Measurements from ENCODE around the gene ARHGEF3.
"Not testable (repeated sequence)": the region's sequence is repeated elsewhere in the genome, so short reads cannot be mapped to it uniquely, and the experiment has no call there.

Gene ARHGEF3

GRCh38 chr3:56711344-56711743 lies 90.4 kb downstream of the ARHGEF3 start:
- no peak for DNase-seq

- DNase-seq: not testable (repeated sequence)
Observed at GRCh38 chr3:56707412-56707811, 94.3 kb downstream of the ARHGEF3 start.

DNA sequence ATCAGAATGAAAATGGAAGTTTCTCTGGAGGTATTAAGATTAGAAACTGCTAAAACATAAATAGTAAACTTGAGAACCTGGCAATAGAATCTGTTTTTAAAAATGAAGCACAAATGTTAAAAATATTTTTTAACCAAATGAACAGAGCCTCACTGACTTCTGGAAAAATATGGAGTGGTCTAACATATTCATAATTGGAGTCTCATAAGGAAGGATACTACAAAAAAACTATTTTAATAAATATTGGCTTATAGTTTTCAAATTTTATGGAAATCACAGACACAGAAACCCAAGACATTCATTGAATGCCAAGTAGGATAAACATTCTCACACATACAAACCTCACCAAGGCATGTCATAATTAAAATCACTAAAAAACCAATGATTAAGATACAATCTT lies 95.1 kb downstream of the ARHGEF3 start:
- no peak for DNase-seq

GRCh38 chr3:56704706-56705105 lies 97.0 kb downstream of the ARHGEF3 start:
- DNase-seq: no peak

- DNase-seq: no peak
Observed at GRCh38 chr3:56702490-56703315, 99.0 kb downstream of the ARHGEF3 start.

- no peak for DNase-seq
Observed at GRCh38 chr3:56700151-56700550, 101.6 kb downstream of the ARHGEF3 start.

DNA sequence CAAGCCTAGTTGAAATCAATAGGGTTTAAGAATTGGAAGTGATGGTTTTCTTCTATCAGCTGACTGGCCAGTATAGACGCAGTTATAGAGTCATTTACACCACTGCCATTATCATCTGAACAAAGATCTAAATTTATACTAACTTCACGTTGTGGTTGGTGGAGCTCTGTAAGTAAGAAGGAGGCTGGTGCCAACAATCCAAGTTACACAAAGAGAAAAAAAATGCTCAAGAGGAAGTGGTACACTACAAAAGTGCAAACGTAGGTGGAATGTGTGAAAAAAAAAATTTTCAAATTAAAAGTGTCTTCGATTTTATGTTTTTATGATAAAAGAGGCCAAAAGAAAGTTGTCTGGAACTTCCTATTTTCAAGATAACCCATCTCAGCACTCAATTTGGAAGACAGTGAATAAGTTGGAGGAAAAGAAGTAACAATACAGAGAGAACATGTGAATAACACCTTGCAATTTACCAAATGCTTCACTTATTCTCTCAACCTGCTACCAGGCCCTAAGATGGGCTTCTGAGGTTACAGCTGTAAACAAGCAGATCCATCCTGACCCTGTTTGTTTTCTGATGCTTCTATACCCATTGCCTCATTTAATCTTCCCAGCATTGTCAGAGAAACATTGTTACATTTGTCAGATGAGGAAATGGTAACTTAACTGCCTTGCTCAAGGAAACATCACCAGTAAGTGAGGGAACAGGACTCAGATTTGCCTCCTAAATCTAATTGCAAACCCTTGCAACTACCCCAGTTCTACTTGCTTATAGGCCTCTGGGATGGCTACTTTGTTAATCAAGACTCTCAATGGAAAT lies 106.7 kb downstream of the ARHGEF3 start:
- no peak for DNase-seq

GRCh38 chr3:56693750-56694149 lies 108.0 kb downstream of the ARHGEF3 start:
- DNase-seq: no peak

- peak; percentile 3 for DNase-seq
Observed at GRCh38 chr3:56692520-56693433, 109.0 kb downstream of the ARHGEF3 start.

DNA sequence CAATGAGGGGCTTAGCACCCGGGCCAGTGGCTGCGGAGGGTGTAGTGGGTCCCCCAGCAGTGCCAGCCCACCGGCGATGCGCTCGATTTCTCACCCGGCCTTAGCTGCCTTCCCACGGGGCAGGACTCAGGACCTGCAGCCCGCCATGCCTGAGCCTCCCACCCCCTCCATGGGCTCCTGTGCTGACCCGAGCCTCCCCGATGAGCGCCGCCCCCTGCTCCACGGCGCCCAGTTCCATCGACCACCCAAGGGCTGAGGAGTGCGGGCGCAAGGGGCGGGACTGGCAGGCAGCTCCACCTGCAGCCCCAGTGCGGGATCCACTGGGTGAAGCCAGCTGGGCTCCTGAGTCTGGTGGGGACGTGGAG lies 109.8 kb downstream of the ARHGEF3 start:
- DNase-seq: not testable (repeated sequence)

GRCh38 chr3:56691165-56692000 lies 110.4 kb downstream of the ARHGEF3 start:
- DNase-seq: no peak

GRCh38 chr3:56689303-56689702 lies 112.4 kb downstream of the ARHGEF3 start:
- no peak for DNase-seq

DNA sequence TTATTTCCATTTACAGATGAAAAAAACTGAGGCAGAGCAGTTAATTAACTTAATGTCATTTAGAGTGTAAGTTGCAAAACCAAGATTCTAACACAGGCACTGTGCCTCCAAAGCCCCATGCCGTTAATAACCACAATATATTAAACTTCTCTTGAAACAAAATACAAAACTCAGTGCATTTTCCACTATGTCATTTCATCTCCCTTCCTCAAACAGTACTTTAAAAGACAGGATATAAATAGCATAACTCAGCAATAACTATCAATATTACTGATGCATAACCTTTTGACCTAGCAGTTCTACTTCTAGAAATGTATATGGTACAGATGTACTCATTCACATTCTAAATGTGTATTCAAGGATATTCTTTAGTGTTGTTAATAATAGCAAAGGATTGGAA lies 113.6 kb downstream of the ARHGEF3 start:
- DNase-seq: no peak

GRCh38 chr3:56684029-56684428 lies 117.7 kb downstream of the ARHGEF3 start:
- no peak for DNase-seq

GRCh38 chr3:56683122-56683817 lies 118.5 kb downstream of the ARHGEF3 start, which contains the start of gene TASOR:
TASOR (minus strand) TSS chr3:56683265; CDS start chr3:56683006, 259 bp downstream.
- peak; percentile 80 for DNase-seq

GRCh38 chr3:56682462-56683121 lies 119.2 kb downstream of the ARHGEF3 start:
- DNase-seq: peak; percentile 78

- no peak for DNase-seq
Observed at GRCh38 chr3:56681984-56682461, 119.7 kb downstream of the ARHGEF3 start.

DNA sequence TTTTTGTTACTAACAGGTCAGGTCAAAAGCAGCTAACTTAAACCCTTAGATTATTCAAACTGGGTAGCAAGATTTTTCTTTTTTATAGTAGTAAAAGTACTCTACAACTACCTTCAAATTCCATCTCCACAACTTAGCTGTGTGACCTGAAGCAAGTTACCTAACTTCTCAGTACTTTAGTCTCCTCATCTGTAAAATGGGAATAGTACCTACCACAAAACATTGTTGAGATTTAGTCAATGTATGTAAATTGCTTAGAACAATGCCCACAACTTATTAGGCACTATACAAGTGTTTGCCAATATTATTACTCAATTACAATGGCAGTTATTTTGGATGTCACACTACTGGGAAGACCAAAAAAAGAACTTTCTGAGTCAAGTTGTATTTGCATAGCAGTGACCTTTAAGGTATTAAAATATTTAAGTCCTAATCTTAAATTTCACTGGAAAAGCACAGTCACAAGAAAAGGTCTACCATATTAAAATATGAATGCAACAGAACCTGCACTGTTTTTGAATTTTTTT lies 121.6 kb downstream of the ARHGEF3 start:
- no peak for DNase-seq
